ENCODE measurements around the gene TBX2. TPM values are rescaled to one million over a fixed set of nuclear protein-coding genes. Genes with fewer than 3 reads are reported as not detected.
A peak's percentile ranks its signal among the peaks of the same experiment; 100 is the strongest.

TBX2 gene
- total and polyA plus RNA-seq, 2 of the 13 experiments (the other 11 are each of a cell fraction or from before 2014, with no cell fraction given): 2.8 to 15.3 TPM

- TF ChIP-seq, protein P1, sequence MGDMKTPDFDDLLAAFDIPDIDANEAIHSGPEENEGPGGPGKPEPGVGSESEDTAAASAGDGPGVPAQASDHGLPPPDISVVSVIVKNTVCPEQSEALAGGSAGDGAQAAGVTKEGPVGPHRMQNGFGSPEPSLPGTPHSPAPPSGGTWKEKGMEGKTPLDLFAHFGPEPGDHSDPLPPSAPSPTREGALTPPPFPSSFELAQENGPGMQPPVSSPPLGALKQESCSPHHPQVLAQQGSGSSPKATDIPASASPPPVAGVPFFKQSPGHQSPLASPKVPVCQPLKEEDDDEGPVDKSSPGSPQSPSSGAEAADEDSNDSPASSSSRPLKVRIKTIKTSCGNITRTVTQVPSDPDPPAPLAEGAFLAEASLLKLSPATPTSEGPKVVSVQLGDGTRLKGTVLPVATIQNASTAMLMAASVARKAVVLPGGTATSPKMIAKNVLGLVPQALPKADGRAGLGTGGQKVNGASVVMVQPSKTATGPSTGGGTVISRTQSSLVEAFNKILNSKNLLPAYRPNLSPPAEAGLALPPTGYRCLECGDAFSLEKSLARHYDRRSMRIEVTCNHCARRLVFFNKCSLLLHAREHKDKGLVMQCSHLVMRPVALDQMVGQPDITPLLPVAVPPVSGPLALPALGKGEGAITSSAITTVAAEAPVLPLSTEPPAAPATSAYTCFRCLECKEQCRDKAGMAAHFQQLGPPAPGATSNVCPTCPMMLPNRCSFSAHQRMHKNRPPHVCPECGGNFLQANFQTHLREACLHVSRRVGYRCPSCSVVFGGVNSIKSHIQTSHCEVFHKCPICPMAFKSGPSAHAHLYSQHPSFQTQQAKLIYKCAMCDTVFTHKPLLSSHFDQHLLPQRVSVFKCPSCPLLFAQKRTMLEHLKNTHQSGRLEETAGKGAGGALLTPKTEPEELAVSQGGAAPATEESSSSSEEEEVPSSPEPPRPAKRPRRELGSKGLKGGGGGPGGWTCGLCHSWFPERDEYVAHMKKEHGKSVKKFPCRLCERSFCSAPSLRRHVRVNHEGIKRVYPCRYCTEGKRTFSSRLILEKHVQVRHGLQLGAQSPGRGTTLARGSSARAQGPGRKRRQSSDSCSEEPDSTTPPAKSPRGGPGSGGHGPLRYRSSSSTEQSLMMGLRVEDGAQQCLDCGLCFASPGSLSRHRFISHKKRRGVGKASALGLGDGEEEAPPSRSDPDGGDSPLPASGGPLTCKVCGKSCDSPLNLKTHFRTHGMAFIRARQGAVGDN (CRISPR knock-in tag; IDR thresholded peaks at IDR 0.05): peak; percentile 56; the same call in 1 of the 2 replicates
- TF ChIP-seq DNMT3B (CRISPR knock-in tag; conservative IDR thresholded peaks at IDR 0.05) (no peak), IKZF5 (CRISPR knock-in tag; IDR thresholded peaks at IDR 0.05) (0 out of 2 replicates have a peak, but pooled peaks have one; percentile 7), ZNF30 (CRISPR knock-in tag; IDR thresholded peaks at IDR 0.05) (no peak), ZNF704 (CRISPR knock-in tag; IDR thresholded peaks at IDR 0.05; ENCODE audit: borderline replicate concordance) (no peak), ZNF614 (CRISPR knock-in tag; IDR thresholded peaks at IDR 0.05; ENCODE audit: borderline replicate concordance) (no peak), ZNF780A (CRISPR knock-in tag; IDR thresholded peaks at IDR 0.05) (no peak), FOXM1 (CRISPR knock-in tag; IDR thresholded peaks at IDR 0.05) (no peak), HNRNPUL1 (IDR thresholded peaks at IDR 0.05; ENCODE audit: low read depth, low read length) (no peak), NCOA1 (CRISPR knock-in tag; IDR thresholded peaks at IDR 0.05) (0 out of 2 replicates have a peak, but pooled peaks have one; percentile 20), JUN (CRISPR knock-in tag; IDR thresholded peaks at IDR 0.05) (no peak), ZFP37 (CRISPR knock-in tag; IDR thresholded peaks at IDR 0.05; ENCODE audit: borderline replicate concordance) (no peak), ZNF547 (CRISPR knock-in tag; IDR thresholded peaks at IDR 0.05) (no peak), IRF2 (CRISPR knock-in tag; IDR thresholded peaks at IDR 0.05) (no peak), NFE2L1 (CRISPR knock-in tag; IDR thresholded peaks at IDR 0.05; ENCODE audit: borderline replicate concordance) (no peak), ZNF441 (CRISPR knock-in tag; IDR thresholded peaks at IDR 0.05; ENCODE audit: borderline replicate concordance) (no peak), SMAD9 (CRISPR knock-in tag; IDR thresholded peaks at IDR 0.05) (no peak), ZNF775 (CRISPR knock-in tag; IDR thresholded peaks at IDR 0.05; ENCODE audit: borderline replicate concordance) (no peak), TGIF2 (CRISPR knock-in tag; IDR thresholded peaks at IDR 0.05) (no peak)
- TF ChIP-seq, protein P2, sequence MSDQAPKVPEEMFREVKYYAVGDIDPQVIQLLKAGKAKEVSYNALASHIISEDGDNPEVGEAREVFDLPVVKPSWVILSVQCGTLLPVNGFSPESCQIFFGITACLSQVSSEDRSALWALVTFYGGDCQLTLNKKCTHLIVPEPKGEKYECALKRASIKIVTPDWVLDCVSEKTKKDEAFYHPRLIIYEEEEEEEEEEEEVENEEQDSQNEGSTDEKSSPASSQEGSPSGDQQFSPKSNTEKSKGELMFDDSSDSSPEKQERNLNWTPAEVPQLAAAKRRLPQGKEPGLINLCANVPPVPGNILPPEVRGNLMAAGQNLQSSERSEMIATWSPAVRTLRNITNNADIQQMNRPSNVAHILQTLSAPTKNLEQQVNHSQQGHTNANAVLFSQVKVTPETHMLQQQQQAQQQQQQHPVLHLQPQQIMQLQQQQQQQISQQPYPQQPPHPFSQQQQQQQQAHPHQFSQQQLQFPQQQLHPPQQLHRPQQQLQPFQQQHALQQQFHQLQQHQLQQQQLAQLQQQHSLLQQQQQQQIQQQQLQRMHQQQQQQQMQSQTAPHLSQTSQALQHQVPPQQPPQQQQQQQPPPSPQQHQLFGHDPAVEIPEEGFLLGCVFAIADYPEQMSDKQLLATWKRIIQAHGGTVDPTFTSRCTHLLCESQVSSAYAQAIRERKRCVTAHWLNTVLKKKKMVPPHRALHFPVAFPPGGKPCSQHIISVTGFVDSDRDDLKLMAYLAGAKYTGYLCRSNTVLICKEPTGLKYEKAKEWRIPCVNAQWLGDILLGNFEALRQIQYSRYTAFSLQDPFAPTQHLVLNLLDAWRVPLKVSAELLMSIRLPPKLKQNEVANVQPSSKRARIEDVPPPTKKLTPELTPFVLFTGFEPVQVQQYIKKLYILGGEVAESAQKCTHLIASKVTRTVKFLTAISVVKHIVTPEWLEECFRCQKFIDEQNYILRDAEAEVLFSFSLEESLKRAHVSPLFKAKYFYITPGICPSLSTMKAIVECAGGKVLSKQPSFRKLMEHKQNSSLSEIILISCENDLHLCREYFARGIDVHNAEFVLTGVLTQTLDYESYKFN (CRISPR knock-in tag; conservative IDR thresholded peaks at IDR 0.05): peak; percentile 70
Observed at GRCh38 chr17:61378658-61379456, 20.8 kb upstream of the TBX2 start (continued).
